ENCODE results near the gene ZNF48. TPM values are rescaled to one million over a fixed set of nuclear protein-coding genes. Genes with fewer than 3 reads are reported as not detected.

ZNF48 gene
- total RNA-seq, 1 experiment from 2014 or later = 57.3 TPM

GRCh38 chr16:30376461-30376902, 18.7 kb upstream of the ZNF48 start:
- no peak overlapping the region for H3T11ph ChIP-seq (ENCODE audit: low read length)
- H3K79me1 ChIP-seq (ENCODE audit: insufficient read depth, low read depth, low read length, poor library complexity, severe bottlenecking) = no peaks in the 10 kb centered on the region
- H3K27me3 ChIP-seq (ENCODE audit: insufficient read depth, low read length) = no peaks in the 10 kb centered on the region
- DNase-seq = no peak
- H3K14ac ChIP-seq (ENCODE audit: insufficient read depth, low read length) = no peak overlapping the region; the same call in 1 of the 2 replicates
- H3K27ac Mint-ChIP-seq = 0 out of 7 replicates have a peak overlapping the region, but pooled peaks of 1 of the 3 experiments have one; percentile 97
- H2BK12ac ChIP-seq (ENCODE audit: insufficient read length, low read depth, low read length) = no peak overlapping the region
- H2BK15ac ChIP-seq (ENCODE audit: low read depth, low read length) = no peak overlapping the region; the same call in 1 of the 2 replicates
- H3K9ac ChIP-seq (ENCODE audit: extremely low read depth, insufficient read length, low read length) = no peak overlapping the region
- no peak overlapping the region for H2BK5ac ChIP-seq (ENCODE audit: insufficient read length, low read length)
- no peaks in the 10 kb centered on the region; the same call in 1 of the 2 replicates for H3K79me2 ChIP-seq (ENCODE audit: insufficient read depth, low read length)
- TF ChIP-seq CTCF (conservative IDR thresholded peaks at IDR 0.05) = no peak
- H3K4me3 Mint-ChIP-seq = peak overlapping the region in 1 of 2 experiments; percentile 95; a peak in 1 of 5 replicates
- H3K9me3 Mint-ChIP-seq = peaks cover 0 to 2% of the 10 kb centered on the region in 2 experiments; a peak in 2 of 5 replicates
- peaks cover 23 to 43% of the 10 kb centered on the region in 2 experiments for H3K4me1 Mint-ChIP-seq
- H3K18ac ChIP-seq (ENCODE audit: insufficient read length, low read depth, low read length) = peak overlapping the region; percentile 6
- no CpG with 5 or more reads among the region's 8 CpGs for WGBS (ENCODE audit: extremely low coverage, insufficient read length, low lambda C conversion rate)
- no peak overlapping the region for H3K56ac ChIP-seq (ENCODE audit: insufficient read length, low read depth, low read length)
- peak overlapping the region; percentile 40 for H4K91ac ChIP-seq (ENCODE audit: insufficient read length, low read depth, low read length)
- H3K4ac ChIP-seq (ENCODE audit: low read depth, low read length) = no peak overlapping the region
- H3K4me1 ChIP-seq (ENCODE audit: insufficient read depth, low read length) = no peaks in the 10 kb centered on the region; the same call in 1 of the 2 replicates
- no peak overlapping the region for H2BK20ac ChIP-seq (ENCODE audit: low read depth, low read length, poor library complexity, severe bottlenecking)
- no peak overlapping the region for H3K27ac ChIP-seq (ENCODE audit: insufficient read length, low read depth, low read length)
- no peaks in the 10 kb centered on the region for H3K9me3 ChIP-seq (ENCODE audit: control insufficient read depth, low read depth, low read length)
- H3K36me3 Mint-ChIP-seq (ENCODE audit: insufficient read depth in 1 of 3, low read depth in 3 of 3) = peaks cover 2 to 4% (median 2%) of the 10 kb centered on the region in 3 experiments; a peak in 4 of 7 replicates
- peaks cover 13% of the 10 kb centered on the region for H3K23me2 ChIP-seq (ENCODE audit: insufficient read length, low read depth, low read length, poor library complexity, severe bottlenecking)
- H2AK5ac ChIP-seq (ENCODE audit: insufficient read length, low read length) = no peak overlapping the region
- H4K5ac ChIP-seq (ENCODE audit: insufficient read length, low read depth, low read length) = no peak overlapping the region
- 0 out of 2 replicates have a peak, but pooled peaks cover 2% of the 10 kb centered on the region for H3K27me3 Mint-ChIP-seq (ENCODE audit: low read depth)
- H4K20me1 ChIP-seq (ENCODE audit: control insufficient read depth, insufficient read depth, insufficient read length) = no peaks in the 10 kb centered on the region
- no peak overlapping the region for H4K8ac ChIP-seq (replicated peaks; ENCODE audit: insufficient read length, low read depth, low read length)
- no peak overlapping the region for H3K23ac ChIP-seq (ENCODE audit: insufficient read length, low read depth, low read length)
- no peak overlapping the region for H3K4me2 ChIP-seq (ENCODE audit: insufficient read depth, insufficient read length, low read length)
- no peak overlapping the region for H2AFZ ChIP-seq (ENCODE audit: low read length)
- H2BK120ac ChIP-seq (ENCODE audit: low read depth, low read length, poor library complexity, severe bottlenecking) = no peak overlapping the region
